ENCODE data around the gene CTSL.
"Not testable (repeated sequence)": the region's sequence is repeated elsewhere in the genome, so short reads cannot be mapped to it uniquely, and the experiment has no call there.

Gene CTSL

DNA sequence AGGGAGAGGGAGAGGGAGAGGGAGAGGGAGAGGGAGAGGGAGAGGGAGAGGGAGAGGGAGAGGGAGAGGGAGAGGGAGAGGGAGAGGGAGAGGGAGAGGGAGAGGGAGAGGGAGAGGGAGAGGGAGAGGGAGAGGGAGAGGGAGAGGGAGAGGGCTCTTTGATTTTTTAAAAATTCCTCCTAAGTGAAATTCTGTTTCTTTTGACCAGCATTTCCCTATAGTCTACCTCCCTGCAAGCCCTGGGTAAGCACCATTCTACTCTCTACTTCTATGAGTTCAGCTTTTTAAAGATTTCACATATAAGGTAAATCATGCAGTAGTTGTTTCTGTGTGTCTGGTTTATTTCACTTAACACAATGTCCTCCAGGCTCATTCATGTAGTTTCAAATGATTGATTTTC lies 34.1 kb downstream of the CTSL start:
- not testable (repeated sequence) for DNase-seq (ENCODE audit: low read depth)

DNA sequence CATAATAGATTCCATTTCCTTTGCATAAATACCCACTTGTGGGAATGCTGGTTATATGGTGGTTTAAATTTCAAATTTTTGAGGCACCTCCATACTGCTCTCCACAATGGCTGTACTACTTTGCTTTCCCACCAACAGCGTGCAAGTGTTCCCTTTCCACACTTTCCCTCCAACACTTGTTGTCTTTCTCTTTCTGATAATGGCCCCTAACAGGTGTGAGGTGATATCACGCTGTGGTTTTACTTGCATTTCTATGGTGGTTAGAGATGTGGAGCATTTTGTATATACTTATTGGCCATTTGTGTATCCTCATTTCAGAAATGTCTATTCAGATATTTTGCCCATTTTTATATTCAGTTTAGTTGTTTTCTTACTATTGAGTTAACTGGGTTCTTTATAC lies 34.6 kb downstream of the CTSL start:
- DNase-seq (ENCODE audit: low read depth) = no peak

DNA sequence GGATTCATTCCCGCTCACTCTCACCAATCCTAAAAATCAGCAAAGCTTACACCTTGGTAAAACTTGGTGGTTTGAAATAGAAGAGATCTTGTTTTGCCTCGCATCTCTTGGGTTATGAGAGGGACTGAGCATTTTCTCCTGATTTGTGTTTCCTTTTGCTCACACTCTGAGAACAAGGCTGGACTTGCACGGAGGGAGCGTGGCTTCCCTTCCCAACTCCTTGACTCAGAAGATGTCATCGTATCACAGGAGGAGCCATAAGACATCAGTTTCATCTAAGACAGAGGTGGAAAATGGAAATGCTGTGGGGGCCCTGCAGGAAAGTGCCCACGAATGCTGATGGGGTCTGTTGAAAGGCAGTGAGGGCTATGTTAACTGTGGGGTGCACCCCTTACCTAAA lies 37.4 kb downstream of the CTSL start:
- DNase-seq (ENCODE audit: low read depth) = no peak

DNA sequence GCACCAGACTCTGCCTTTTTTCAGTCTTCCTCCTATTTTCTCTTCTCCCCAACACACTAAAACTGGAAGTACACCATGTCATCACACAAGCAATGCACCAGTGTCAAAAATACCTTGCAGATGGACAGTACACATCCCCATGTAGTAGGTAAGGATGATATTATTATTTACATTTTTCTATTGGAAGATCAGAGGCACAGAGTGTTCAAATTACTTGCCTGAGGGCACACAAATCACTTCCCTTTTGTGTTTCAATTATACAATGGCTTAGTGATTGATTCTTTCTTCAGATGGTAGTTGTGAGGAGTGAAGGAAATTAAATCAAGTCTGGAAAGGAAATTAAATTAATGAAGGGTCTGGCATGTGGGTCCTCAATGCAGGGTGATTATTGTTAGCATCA lies 39.6 kb downstream of the CTSL start:
- no peak for DNase-seq (ENCODE audit: low read depth)

DNA sequence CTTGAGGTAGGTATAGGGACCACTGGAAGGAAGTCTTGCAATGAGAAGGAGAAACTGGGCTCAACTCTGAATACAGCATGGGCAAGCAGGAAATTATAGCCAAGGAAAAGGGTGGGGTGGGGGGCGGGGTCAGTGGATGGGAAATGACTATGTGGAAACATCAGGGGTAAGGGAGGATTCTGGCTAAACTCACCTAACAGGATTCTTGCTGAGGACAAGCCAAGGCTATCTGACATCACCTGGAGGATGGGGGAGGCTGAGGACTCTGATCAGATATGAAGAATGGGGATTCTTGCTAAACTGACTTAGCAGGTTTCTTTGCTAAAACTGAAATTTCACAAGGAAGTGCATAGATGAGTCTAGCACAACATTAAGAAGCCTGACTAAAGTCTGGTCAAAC lies 40.8 kb downstream of the CTSL start:
- DNase-seq (ENCODE audit: low read depth) = no peak

DNA sequence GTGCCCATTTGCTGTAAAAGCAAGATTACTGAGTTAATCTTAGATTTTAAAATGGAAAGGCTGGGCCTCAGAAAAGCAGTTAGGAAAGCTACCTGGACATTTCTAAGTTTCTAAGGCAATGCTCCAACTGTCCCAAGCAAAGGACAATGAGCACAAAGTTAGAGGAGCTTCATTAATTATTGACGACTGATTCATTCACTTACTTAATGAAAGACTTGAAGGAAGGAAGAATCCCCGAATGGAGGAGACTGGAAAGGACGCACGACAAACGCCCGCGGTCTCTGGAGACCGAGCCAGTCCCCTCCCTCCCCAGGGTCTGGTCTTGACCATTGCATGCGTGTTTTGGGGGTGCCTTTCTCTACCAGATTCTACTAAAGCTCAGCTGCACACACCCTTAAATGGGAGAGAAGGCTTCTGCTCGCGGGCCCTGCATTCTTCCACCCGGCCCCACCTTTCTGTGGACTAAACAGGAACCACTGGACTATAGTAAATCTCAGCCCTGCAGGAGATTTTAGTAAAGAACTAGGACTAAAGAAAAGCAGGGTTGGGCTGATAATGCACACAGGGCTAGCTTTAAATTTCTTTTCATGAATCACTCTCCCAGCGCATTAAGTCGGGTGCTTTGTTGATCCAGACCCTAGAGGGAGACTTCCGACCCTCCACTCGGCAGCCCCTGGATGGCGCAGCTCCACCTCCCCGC lies 44.8 kb downstream of the CTSL start:
- DNase-seq (ENCODE audit: low read depth) = no peak

DNA sequence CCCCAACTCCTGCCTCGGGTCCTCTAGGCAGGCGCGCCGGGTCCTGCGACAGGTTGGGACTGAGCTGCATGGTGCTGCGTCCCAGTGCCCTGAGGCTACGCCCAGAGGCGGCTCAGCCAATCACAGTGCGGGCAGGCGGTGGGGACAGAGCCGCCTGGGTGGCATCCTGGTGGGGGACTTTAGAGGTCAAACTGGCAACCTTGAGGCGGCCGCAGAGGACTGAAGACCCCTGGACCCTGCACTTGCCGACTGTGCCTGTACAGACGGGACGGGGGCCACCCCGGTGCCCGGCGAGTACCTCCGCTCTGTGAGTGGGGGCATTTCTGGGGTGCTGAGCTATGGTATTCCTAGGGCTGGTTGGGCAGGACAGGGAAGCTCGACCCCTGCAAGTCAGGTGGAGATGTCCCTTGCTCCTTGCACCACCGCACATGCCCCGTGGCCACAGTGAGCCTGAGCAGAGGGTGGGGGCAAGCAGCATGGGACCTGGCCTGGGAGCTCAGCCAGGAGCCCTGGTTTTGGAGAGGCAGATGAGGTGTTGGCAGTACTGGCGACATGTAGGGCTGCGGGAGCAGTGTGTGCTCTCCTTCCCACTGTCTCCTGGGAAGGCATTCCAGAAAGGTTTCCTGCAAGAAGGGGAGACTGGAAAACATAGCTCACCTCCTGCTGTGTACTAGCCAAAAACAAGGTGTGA lies 45.5 kb downstream of the CTSL start:
- DNase-seq (ENCODE audit: low read depth) = no peak

DNA sequence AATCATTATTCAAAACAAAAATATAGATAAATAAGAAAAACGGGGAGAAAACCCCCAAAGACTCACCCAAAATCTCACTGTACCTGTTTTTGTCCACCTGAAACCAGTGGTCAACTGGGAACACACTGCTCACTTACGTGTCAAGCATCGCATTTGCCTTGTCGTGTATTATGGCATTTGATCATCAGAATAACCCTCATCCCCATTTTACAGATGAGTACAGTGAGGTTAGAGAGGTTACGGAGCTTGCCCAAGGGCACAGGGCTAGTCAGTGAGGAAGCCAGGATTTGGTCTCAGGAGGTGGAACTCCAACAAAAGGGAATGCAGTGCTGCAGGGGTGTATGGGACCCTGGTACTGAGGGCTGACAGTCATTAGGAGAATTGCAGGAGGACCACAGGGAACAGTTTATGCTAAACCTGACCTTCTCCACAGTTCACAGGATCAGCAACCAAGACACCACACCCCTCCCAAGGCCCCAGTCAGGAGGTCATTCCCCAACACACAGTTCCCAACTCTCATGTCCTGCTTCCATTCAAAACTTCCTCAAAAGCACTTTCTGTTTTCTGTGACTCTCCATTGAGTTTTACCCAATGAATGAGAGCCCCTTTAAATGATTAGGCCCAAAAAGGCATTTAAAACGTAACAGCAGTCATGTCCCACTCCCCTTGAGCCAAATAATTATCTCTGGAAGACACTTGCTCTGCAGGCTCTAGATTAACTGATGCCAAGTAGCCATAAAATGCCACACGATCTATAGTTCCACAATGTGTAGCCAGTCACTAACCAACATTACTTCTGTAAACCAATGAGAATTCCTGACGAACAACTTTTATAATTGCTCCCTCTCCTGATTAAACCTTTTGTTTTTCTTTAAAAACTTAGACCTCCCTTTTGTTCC lies 50.8 kb downstream of the CTSL start:
- no peak for DNase-seq (ENCODE audit: low read depth)

DNA sequence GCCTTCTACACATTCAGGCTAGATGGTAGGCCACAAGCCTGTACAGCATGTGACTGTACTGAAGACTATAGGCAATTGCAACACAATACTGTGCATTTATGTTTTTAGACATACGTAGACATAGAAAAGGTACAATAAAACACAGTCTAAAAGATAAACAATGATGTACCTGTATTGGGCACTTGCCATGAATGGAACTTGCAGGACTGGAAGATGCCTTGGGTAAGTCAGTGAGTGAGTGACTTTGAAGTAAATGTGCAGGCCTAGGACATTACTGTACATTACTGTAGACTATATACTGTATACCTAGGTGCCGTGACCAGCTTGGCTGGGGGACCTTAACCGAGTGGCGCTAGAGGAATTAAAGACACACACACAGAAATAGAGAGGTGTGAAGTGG lies 53.1 kb downstream of the CTSL start:
- no peak for DNase-seq (ENCODE audit: low read depth)
